A549 (cell line): Measurements from ENCODE around the gene HEG1. TPM values are rescaled to one million over a fixed set of nuclear protein-coding genes. Genes with fewer than 3 reads are reported as not detected.

Source experiments
- ATAC-seq, 2 experiments: fragments of 200-7000 bp in 1 of 2; fragments of >200 bp in 1 of 2; cut with Nextera tagmentation in 1 of 2; cut with Tn5 transposase in 1 of 2; 3 replicates each; pipeline versions ENCODE4 v1.8.0 to v1.9.1; 2018 to 2020; ENCODE audit warnings: mild to moderate bottlenecking in 1 of 2, moderate library complexity in 1 of 2
- CTCF ChIA-PET: fragments of 300-600 bp; sonication (Branson Sonifier 250); formaldehyde crosslinking; extraction: SDS; loops from one replicate; lab custom pipeline; 2021; ENCODE audit warnings: antibody characterized with exemption, inconsistent platforms; lab: Yijun Ruan, JAX
- POLR2A ChIA-PET: fragments of 350-600 bp; formaldehyde crosslinking; extraction: SDS; loops from one replicate; lab custom pipeline; 2021; ENCODE audit warnings: antibody characterized with exemption, inconsistent platforms; lab: Yijun Ruan, JAX
- DNase-seq, 2 experiments: peaks; one replicate each; pipeline versions ENCODE4 v3.0.0 to v3.0.0-alpha.2; 2011 to 2016; ENCODE audit warnings: low read depth in 1 of 2, low spot score in 1 of 2
- FAIRE-seq: peaks from 2 replicates; lab custom pipeline; 2011; peaks lifted over from hg19 to GRCh38; lab: Jason Lieb, UNC
- H3K27ac ChIP-seq, 2 experiments: fragments of >200 bp; sonication (Bioruptor Twin); formaldehyde crosslinking; 3 replicates each; pipeline ENCODE4 v1.5.1; 2016 to 2017
- H3K4me1 ChIP-seq: fragments of >200 bp; sonication (Bioruptor Twin); formaldehyde crosslinking; 3 replicates; pipeline ENCODE4 v1.6.1; 2016
- H3K4me2 ChIP-seq: fragments of >200 bp; sonication (Bioruptor Twin); formaldehyde crosslinking; 3 replicates; pipeline ENCODE4 v1.6.1; 2016
- H3K4me3 ChIP-seq: fragments of >200 bp; sonication (Bioruptor Twin); formaldehyde crosslinking; 3 replicates; pipeline ENCODE4 v1.5.1; 2016
- H3K9me3 ChIP-seq: fragments of >200 bp; sonication (Bioruptor Twin); formaldehyde crosslinking; 3 replicates; pipeline ENCODE4 v1.6.1; 2016
- BCL3 ChIP-seq: fragments of >200 bp; sonication (Bioruptor Twin); formaldehyde crosslinking; IDR thresholded peaks from 3 replicates; pipeline ENCODE4 v1.6.1; 2016
- BHLHE40 ChIP-seq: IDR thresholded peaks from 2 replicates; pipeline ENCODE4 v1.6.1; 2012; ENCODE audit warnings: low read depth, low read length, inconsistent platforms
- CBX2 ChIP-seq: fragments of 200-600 bp; sonication (generic); IDR thresholded peaks from 2 replicates; pipeline ENCODE4 v1.6.1; 2016; ENCODE audit warnings: low read depth, mild to moderate bottlenecking, borderline replicate concordance
- CEBPB ChIP-seq, 2 experiments: fragments of >200 bp in 1 of 2; sonication (Bioruptor Twin) in 1 of 2; formaldehyde crosslinking in 1 of 2; IDR thresholded peaks; 2 replicates each; pipeline ENCODE4 v1.6.1; 2012 to 2016
- CHD4 ChIP-seq: fragments of 200-600 bp; sonication (generic); IDR thresholded peaks from 2 replicates; pipeline ENCODE4 v1.6.1; 2016; ENCODE audit warnings: antibody characterized with exemption, mild to moderate bottlenecking, borderline replicate concordance
- ESRRA ChIP-seq: fragments of 150-350 bp; IDR thresholded peaks from 2 replicates; pipeline ENCODE4 v1.6.1; 2014; ENCODE audit warnings: mild to moderate bottlenecking, low read length, borderline replicate concordance
- FOXS1 ChIP-seq: fragments of 250-450 bp; sonication (Bioruptor Pico); IDR thresholded peaks from 2 replicates; pipeline ENCODE4 v1.5.0; 2020; ENCODE audit warnings: mild to moderate bottlenecking, moderate library complexity
- GATA3 ChIP-seq: IDR thresholded peaks from 2 replicates; pipeline ENCODE4 v1.6.1; 2012; ENCODE audit warnings: borderline replicate concordance
- HEYL ChIP-seq: fragments of 250-450 bp; sonication (Bioruptor Pico); IDR thresholded peaks from 2 replicates; pipeline ENCODE4 v1.8.0; 2021; ENCODE audit warnings: mild to moderate bottlenecking, moderate library complexity
- HMGXB4 ChIP-seq: fragments of 250-450 bp; sonication (Bioruptor Pico); IDR thresholded peaks from 2 replicates; pipeline ENCODE4 v1.5.0; 2021; ENCODE audit warnings: mild to moderate bottlenecking, moderate library complexity, borderline replicate concordance
- HOXA7 ChIP-seq: fragments of 250-450 bp; sonication (Bioruptor Pico); IDR thresholded peaks from 2 replicates; pipeline ENCODE4 v1.5.0; 2020; ENCODE audit warnings: mild to moderate bottlenecking, moderate library complexity
- HOXB13 ChIP-seq: fragments of 250-450 bp; sonication (Bioruptor Pico); IDR thresholded peaks from 2 replicates; pipeline ENCODE4 v1.5.0; 2020; ENCODE audit warnings: low read depth, mild to moderate bottlenecking, moderate library complexity
- HOXB5 ChIP-seq: fragments of 250-450 bp; sonication (Bioruptor Pico); IDR thresholded peaks from 2 replicates; pipeline ENCODE4 v1.5.0; 2020; ENCODE audit warnings: mild to moderate bottlenecking, moderate library complexity
- KDM1A ChIP-seq: fragments of 200-600 bp; sonication (generic); IDR thresholded peaks from 2 replicates; pipeline ENCODE4 v1.6.1; 2016; ENCODE audit warnings: low read depth, mild to moderate bottlenecking
- MYC ChIP-seq: IDR thresholded peaks from 2 replicates; pipeline ENCODE4 v1.6.1; 2012; ENCODE audit warnings: mild to moderate bottlenecking, inconsistent platforms, low read length, improper control_type of control experiment, borderline replicate concordance
- NFE2L2 ChIP-seq: fragments of 150-350 bp; conservative IDR thresholded peaks from 2 replicates; pipeline ENCODE4 v1.6.1; 2014; ENCODE audit warnings: low read length
- POLR2AphosphoS2 ChIP-seq: conservative IDR thresholded peaks from 2 replicates; pipeline ENCODE4 v1.6.1; 2012; ENCODE audit warnings: low read length, improper control_type of control experiment, inconsistent platforms
- RNF2 ChIP-seq: fragments of 200-600 bp; sonication (generic); IDR thresholded peaks from 2 replicates; pipeline ENCODE4 v1.6.1; 2016; ENCODE audit warnings: low read depth, mild to moderate bottlenecking, antibody characterized with exemption, moderate library complexity, borderline replicate concordance
- TP53 ChIP-seq: fragments of 250-450 bp; sonication (Bioruptor Pico); IDR thresholded peaks from 2 replicates; pipeline ENCODE4 v1.5.0; 2021; ENCODE audit warnings: mild to moderate bottlenecking, moderate library complexity
- ZSCAN20 ChIP-seq: fragments of 250-450 bp; sonication (Bioruptor Pico); IDR thresholded peaks from 2 replicates; pipeline ENCODE4 v1.8.0; 2022; ENCODE audit warnings: mild to moderate bottlenecking, moderate library complexity
- WGBS: methylation state at CpG from one replicate; pipeline ENCODE4 v1.1.6; 2017; ENCODE audit errors: missing lambda C conversion rate; 5-methylcytosine and 5-hydroxymethylcytosine counted together
- polyA plus RNA-seq, 4 experiments: library from polyadenylated mRNA; depleted of rRNA in 3 of 4; stranded (reverse); fragments of >200 nt; fragmentation: RNase III in 1 of 4; extraction: RNeasy Plus Mini Kit Qiagen cat#74134 plus additional on column Dnase treatment in 1 of 4; gene quantifications; 2 replicates in 3 of 4; 3 replicates in 1 of 4; pipeline ENCODE4 v1.2.3, GENCODE V29; 2011 to 2017
- TF ChIP-seq, protein P1 (sequence below): IDR thresholded peaks from 2 replicates; pipeline ENCODE4 v1.6.1; 2012
- TF ChIP-seq, protein P2 (sequence below): fragments of >200 bp; sonication (Bioruptor Twin); formaldehyde crosslinking; IDR thresholded peaks from 3 replicates; pipeline ENCODE4 v1.5.1; 2016
- TF ChIP-seq, protein P3 (sequence below): fragments of 450-650 bp; IDR thresholded peaks from 2 replicates; pipeline ENCODE4 v1.6.1; 2014; ENCODE audit warnings: antibody characterized with exemption

Gene HEG1
- polyA plus RNA-seq, 2 of the 4 experiments (the other 2 are of a cell fraction): 5.4 to 5.6 TPM

- TF ChIP-seq HMGXB4 (CRISPR knock-in tag): no peak
- no peak for TF ChIP-seq CEBPB (IDR thresholded peaks at IDR 0.05)
- no peak for TF ChIP-seq CBX2
- no peak for TF ChIP-seq NFE2L2
- TF ChIP-seq, protein P1, sequence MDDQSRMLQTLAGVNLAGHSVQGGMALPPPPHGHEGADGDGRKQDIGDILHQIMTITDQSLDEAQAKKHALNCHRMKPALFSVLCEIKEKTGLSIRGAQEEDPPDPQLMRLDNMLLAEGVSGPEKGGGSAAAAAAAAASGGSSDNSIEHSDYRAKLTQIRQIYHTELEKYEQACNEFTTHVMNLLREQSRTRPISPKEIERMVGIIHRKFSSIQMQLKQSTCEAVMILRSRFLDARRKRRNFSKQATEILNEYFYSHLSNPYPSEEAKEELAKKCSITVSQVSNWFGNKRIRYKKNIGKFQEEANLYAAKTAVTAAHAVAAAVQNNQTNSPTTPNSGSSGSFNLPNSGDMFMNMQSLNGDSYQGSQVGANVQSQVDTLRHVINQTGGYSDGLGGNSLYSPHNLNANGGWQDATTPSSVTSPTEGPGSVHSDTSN: no peak
- no peak for TF ChIP-seq TP53 (CRISPR knock-in tag)
- TF ChIP-seq BCL3: no peak
- TF ChIP-seq, all 56 proteins: peak for 0
Observed at GRCh38 chr3:125105116-125105515, 49.3 kb upstream of the HEG1 start (continued).

DNA sequence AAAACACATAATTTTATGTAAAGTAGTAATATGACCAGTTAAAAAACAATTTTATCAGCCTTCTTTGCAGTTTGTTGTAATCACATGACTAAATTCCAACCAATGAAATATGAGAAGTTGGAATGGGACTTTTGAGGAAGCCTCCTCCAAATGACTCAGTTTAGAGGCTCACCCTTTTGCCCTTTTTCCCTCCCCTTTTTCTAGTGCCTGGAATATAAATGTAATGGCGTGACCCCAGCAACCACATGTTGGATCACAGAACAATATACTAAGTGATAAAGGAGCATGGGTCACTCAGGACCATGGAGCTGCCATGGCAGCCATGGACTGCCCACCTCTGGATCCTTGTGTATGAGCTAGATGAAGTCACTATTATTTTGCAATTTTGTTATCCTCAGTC lies 48.8 kb upstream of the HEG1 start:
- FAIRE-seq (no peak), ATAC-seq (no peak), DNase-seq (no peak)
- no peaks in the 10 kb centered on the region; the same call in 1 of the 3 replicates for H3K9me3 ChIP-seq
- CTCF ChIA-PET: no interaction called here
- no peak overlapping the region for H3K4me3 ChIP-seq
- H3K4me1 ChIP-seq: peaks cover 16% of the 10 kb centered on the region
- no peak overlapping the region for H3K4me2 ChIP-seq
- WGBS: 100% methylated on average over 1 of the region's 1 CpG
- TF ChIP-seq FOXS1 (CRISPR knock-in tag) (no peak), HOXA7 (CRISPR knock-in tag) (no peak), ZSCAN20 (CRISPR knock-in tag) (no peak), POLR2AphosphoS2 (no peak), HOXB5 (no peak), CHD4 (no peak), GATA3 (no peak), RNF2 (no peak), KDM1A (no peak)
- TF ChIP-seq, protein P2, sequence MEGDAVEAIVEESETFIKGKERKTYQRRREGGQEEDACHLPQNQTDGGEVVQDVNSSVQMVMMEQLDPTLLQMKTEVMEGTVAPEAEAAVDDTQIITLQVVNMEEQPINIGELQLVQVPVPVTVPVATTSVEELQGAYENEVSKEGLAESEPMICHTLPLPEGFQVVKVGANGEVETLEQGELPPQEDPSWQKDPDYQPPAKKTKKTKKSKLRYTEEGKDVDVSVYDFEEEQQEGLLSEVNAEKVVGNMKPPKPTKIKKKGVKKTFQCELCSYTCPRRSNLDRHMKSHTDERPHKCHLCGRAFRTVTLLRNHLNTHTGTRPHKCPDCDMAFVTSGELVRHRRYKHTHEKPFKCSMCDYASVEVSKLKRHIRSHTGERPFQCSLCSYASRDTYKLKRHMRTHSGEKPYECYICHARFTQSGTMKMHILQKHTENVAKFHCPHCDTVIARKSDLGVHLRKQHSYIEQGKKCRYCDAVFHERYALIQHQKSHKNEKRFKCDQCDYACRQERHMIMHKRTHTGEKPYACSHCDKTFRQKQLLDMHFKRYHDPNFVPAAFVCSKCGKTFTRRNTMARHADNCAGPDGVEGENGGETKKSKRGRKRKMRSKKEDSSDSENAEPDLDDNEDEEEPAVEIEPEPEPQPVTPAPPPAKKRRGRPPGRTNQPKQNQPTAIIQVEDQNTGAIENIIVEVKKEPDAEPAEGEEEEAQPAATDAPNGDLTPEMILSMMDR: no peak
- H3K27ac ChIP-seq: no peak overlapping the region
- POLR2A ChIA-PET: no interaction called here

DNA sequence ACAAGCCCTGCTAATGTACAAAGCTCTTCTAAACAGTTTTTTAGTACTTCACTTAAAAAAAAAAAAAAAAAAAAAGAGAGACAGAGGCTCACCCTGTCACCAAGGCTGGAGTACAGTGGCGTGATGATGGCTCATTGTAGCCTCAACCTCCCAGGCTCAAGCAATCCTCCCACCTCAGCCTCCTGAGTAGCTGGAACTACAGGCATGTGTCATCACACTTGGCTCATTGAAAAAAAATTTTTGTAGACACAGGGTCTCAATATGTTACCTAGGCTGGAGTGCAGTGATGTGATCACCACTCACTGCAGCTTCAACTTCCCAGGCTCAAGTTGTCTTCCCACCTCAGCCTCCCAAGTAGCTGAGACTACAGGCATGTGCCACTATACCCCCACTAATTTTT lies 47.6 kb upstream of the HEG1 start:
- no peak overlapping the region for H3K4me2 ChIP-seq
- H3K4me3 ChIP-seq: no peak overlapping the region
- FAIRE-seq (no peak), DNase-seq (no peak), ATAC-seq (no peak)
- no peaks in the 10 kb centered on the region; the same call in 1 of the 3 replicates for H3K9me3 ChIP-seq
- 63% methylated on average over 1 of the region's 1 CpG for WGBS
- H3K27ac ChIP-seq: no peak overlapping the region; a peak in 1 of 6 replicates
- CTCF ChIA-PET: no interaction called here
- H3K4me1 ChIP-seq: peaks cover 12% of the 10 kb centered on the region
- POLR2A ChIA-PET: no interaction called here
- TF ChIP-seq BHLHE40 (no peak), HMGXB4 (CRISPR knock-in tag) (no peak), MYC (no peak), HOXB5 (no peak), ZSCAN20 (CRISPR knock-in tag) (no peak), HEYL (CRISPR knock-in tag) (no peak), NFE2L2 (no peak), POLR2AphosphoS2 (no peak), CEBPB (IDR thresholded peaks at IDR 0.05) (no peak), HOXB13 (CRISPR knock-in tag) (no peak), CBX2 (no peak), KDM1A (no peak), ESRRA (no peak)
- TF ChIP-seq, protein P2: no peak
- TF ChIP-seq, protein P3, sequence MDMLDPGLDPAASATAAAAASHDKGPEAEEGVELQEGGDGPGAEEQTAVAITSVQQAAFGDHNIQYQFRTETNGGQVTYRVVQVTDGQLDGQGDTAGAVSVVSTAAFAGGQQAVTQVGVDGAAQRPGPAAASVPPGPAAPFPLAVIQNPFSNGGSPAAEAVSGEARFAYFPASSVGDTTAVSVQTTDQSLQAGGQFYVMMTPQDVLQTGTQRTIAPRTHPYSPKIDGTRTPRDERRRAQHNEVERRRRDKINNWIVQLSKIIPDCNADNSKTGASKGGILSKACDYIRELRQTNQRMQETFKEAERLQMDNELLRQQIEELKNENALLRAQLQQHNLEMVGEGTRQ: no peak
